Effector memory CD4-positive, alpha-beta T cell (primary cell): ENCODE data around the gene MMS19.
A peak's percentile ranks its signal among the peaks of the same experiment; 100 is the strongest.
"Not testable (repeated sequence)": the region's sequence is repeated elsewhere in the genome, so short reads cannot be mapped to it uniquely, and the experiment has no call there.

ENCODE experiments used
- DNase-seq, 3 donors: peaks; one replicate each; pipeline ENCODE4 v3.0.0-alpha.2; 2020
- H3K27ac ChIP-seq: 2 replicates; pipeline ENCODE4 v1.7.0; 2013; ENCODE audit warnings: mild to moderate bottlenecking, low read length, moderate library complexity; ENCODE audit not compliant: insufficient read depth, poor library complexity, severe bottlenecking
- H3K27me3 ChIP-seq: replicated peaks from 2 replicates; pipeline ENCODE4 v1.7.0; 2013; ENCODE audit warnings: mild to moderate bottlenecking, low read length; ENCODE audit not compliant: insufficient read depth, control insufficient read depth, poor library complexity, severe bottlenecking
- H3K36me3 ChIP-seq: 2 replicates; pipeline ENCODE4 v1.7.0; 2013; ENCODE audit warnings: mild to moderate bottlenecking, low read length, moderate library complexity; ENCODE audit not compliant: control insufficient read depth, insufficient read depth
- H3K4me1 ChIP-seq: 2 replicates; pipeline ENCODE4 v1.7.0; 2013; ENCODE audit warnings: low read length, mild to moderate bottlenecking; ENCODE audit not compliant: control insufficient read depth, insufficient read depth, poor library complexity, severe bottlenecking
- H3K4me3 ChIP-seq: 2 replicates; pipeline ENCODE4 v1.7.0; 2013; ENCODE audit warnings: low read length, low read depth, mild to moderate bottlenecking; ENCODE audit not compliant: insufficient read depth, poor library complexity, severe bottlenecking
- H3K9me3 ChIP-seq: 2 replicates; pipeline ENCODE4 v1.7.0; 2013; ENCODE audit warnings: mild to moderate bottlenecking, low read length, moderate library complexity; ENCODE audit not compliant: control insufficient read depth

The MMS19 gene

GRCh38 chr10:97434055-97434454 is 64.2 kb downstream of the MMS19 start:
- no peak for DNase-seq
- H3K4me3 ChIP-seq = no peak overlapping the region
- H3K27me3 ChIP-seq = no peaks in the 10 kb centered on the region
- H3K27ac ChIP-seq = no peak overlapping the region
- H3K4me1 ChIP-seq = no peaks in the 10 kb centered on the region
- peaks cover 73% of the 10 kb centered on the region for H3K36me3 ChIP-seq
- no peaks in the 10 kb centered on the region for H3K9me3 ChIP-seq

- Histone ChIP-seq H3K4me3 (peak overlapping the region; percentile 5), H3K27me3 (no peaks in the 10 kb centered on the region), H3K9me3 (no peaks in the 10 kb centered on the region), H3K27ac (peak overlapping the region; percentile 81), H3K4me1 (peaks cover 27% of the 10 kb centered on the region), H3K36me3 (peaks cover 29% of the 10 kb centered on the region)
- peak in 1 of 3 donors; percentile 25 for DNase-seq
Measured at GRCh38 chr10:97428572-97428981, 69.6 kb downstream of the MMS19 start.

GRCh38 chr10:97427571-97428179 is 70.5 kb downstream of the MMS19 start:
- Histone ChIP-seq H3K4me1 (peaks cover 27% of the 10 kb centered on the region), H3K27me3 (no peaks in the 10 kb centered on the region), H3K36me3 (peaks cover 25% of the 10 kb centered on the region), H3K4me3 (peak overlapping the region; percentile 85), H3K9me3 (no peaks in the 10 kb centered on the region), H3K27ac (peak overlapping the region; percentile 81)
- DNase-seq = no peak

GRCh38 chr10:97426776-97427570 is 71.2 kb downstream of the MMS19 start:
- Histone ChIP-seq H3K27me3 (no peaks in the 10 kb centered on the region), H3K27ac (peak overlapping the region; percentile 81), H3K9me3 (no peaks in the 10 kb centered on the region), H3K36me3 (peaks cover 22% of the 10 kb centered on the region), H3K4me1 (peaks cover 27% of the 10 kb centered on the region), H3K4me3 (peak overlapping the region; percentile 85)
- no peak for DNase-seq

- H3K4me1 ChIP-seq = peaks cover 27% of the 10 kb centered on the region
- H3K36me3 ChIP-seq = peaks cover 14% of the 10 kb centered on the region
- no peaks in the 10 kb centered on the region for H3K27me3 ChIP-seq
- H3K9me3 ChIP-seq = no peaks in the 10 kb centered on the region
- peak; percentile 94 to 95 (median 95) for DNase-seq
- H3K27ac ChIP-seq = peak within 1 kb of the TSS; percentile 81
- peak within 1 kb of the TSS; percentile 85 for H3K4me3 ChIP-seq
Measured at GRCh38 chr10:97425964-97426775, 72.1 kb downstream of the MMS19 start, which contains the start of gene PGAM1. Gene PGAM1, plus strand, starts transcription at chr10:97426191. Its CDS starts 117 bp downstream, at chr10:97426308.

GRCh38 chr10:97423757-97424098 is 74.5 kb downstream of the MMS19 start:
- not testable (repeated sequence) for H3K4me3 ChIP-seq, H3K27ac ChIP-seq, H3K9me3 ChIP-seq, DNase-seq, H3K36me3 ChIP-seq, H3K27me3 ChIP-seq
- peaks cover 33% of the 10 kb centered on the region for H3K4me1 ChIP-seq

- no peak for DNase-seq
- Histone ChIP-seq H3K9me3 (no peaks in the 10 kb centered on the region), H3K4me1 (peaks cover 21% of the 10 kb centered on the region), H3K4me3 (no peak overlapping the region), H3K36me3 (no peaks in the 10 kb centered on the region), H3K27ac (no peak overlapping the region), H3K27me3 (no peaks in the 10 kb centered on the region)
Measured at GRCh38 chr10:97416565-97416964, 81.7 kb downstream of the MMS19 start.

GRCh38 chr10:97412891-97413304 is 85.3 kb downstream of the MMS19 start:
- Histone ChIP-seq H3K27ac (no peak overlapping the region), H3K36me3 (no peaks in the 10 kb centered on the region), H3K4me1 (peaks cover 15% of the 10 kb centered on the region), H3K9me3 (no peaks in the 10 kb centered on the region), H3K27me3 (no peaks in the 10 kb centered on the region), H3K4me3 (no peak overlapping the region)
- DNase-seq = no peak

GRCh38 chr10:97411406-97411805 is 86.8 kb downstream of the MMS19 start:
- H3K4me1 ChIP-seq = peaks cover 15% of the 10 kb centered on the region
- no peaks in the 10 kb centered on the region for H3K9me3 ChIP-seq
- H3K36me3 ChIP-seq = no peaks in the 10 kb centered on the region
- H3K27me3 ChIP-seq = no peaks in the 10 kb centered on the region
- no peak overlapping the region for H3K27ac ChIP-seq
- no peak overlapping the region for H3K4me3 ChIP-seq
- no peak for DNase-seq
